Measurements from ENCODE around the gene CC2D2A. TPM values are rescaled to one million over a fixed set of nuclear protein-coding genes. Genes with fewer than 3 reads are reported as not detected.

CC2D2A gene
- total and polyA plus RNA-seq, 8 donors = 5.7 to 32.7 (median 14.5) TPM

DNA sequence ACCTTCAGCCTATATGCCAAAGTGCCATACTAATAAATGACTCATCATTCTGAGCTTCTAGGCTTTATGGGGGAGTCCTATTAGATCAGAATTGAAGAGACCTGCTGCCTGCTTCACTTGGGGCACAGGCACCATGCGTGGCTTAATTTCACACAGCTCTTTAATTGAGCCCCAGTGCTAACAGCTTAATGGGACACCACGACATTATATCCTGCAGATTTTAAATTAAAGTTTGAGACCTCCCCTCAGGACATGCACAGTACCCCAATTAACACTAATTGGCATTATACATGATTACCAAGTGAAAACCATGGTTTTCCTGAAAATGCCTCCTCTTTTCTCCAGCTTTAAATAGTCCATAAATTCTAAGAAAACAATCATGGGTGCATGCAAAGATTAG, 35.0 kb upstream of the CC2D2A start:
- Histone ChIP-seq H3K27ac (no peak overlapping the region), H3K9me3 (no peaks in the 10 kb centered on the region), H3K36me3 (no peaks in the 10 kb centered on the region), H3K4me1 (peaks cover 0 to 31% (median 11%) of the 10 kb centered on the region in 4 donors), H3K4me3 (no peak overlapping the region), H3K27me3 (no peaks in the 10 kb centered on the region)
- intact Hi-C loops (cut with DNase I; ENCODE audit: low total_unique reads) = no loop called here
- no peak for DNase-seq
- TF ChIP-seq POLR2A (IDR thresholded peaks at IDR 0.05) (no peak), EP300 (IDR thresholded peaks at IDR 0.05) (no peak), POLR2AphosphoS5 (IDR thresholded peaks at IDR 0.05) (no peak)
- TF ChIP-seq, protein P1, sequence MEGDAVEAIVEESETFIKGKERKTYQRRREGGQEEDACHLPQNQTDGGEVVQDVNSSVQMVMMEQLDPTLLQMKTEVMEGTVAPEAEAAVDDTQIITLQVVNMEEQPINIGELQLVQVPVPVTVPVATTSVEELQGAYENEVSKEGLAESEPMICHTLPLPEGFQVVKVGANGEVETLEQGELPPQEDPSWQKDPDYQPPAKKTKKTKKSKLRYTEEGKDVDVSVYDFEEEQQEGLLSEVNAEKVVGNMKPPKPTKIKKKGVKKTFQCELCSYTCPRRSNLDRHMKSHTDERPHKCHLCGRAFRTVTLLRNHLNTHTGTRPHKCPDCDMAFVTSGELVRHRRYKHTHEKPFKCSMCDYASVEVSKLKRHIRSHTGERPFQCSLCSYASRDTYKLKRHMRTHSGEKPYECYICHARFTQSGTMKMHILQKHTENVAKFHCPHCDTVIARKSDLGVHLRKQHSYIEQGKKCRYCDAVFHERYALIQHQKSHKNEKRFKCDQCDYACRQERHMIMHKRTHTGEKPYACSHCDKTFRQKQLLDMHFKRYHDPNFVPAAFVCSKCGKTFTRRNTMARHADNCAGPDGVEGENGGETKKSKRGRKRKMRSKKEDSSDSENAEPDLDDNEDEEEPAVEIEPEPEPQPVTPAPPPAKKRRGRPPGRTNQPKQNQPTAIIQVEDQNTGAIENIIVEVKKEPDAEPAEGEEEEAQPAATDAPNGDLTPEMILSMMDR (IDR thresholded peaks at IDR 0.05) = no peak
- 77 to 90% (median 85%) methylated on average over 2 of the region's 2 CpGs for WGBS, 5 donors

- WGBS, 5 donors = 8 to 33% (median 17%) methylated on average over 2 of the region's 2 CpGs
- no peak for TF ChIP-seq POLR2AphosphoS5 (IDR thresholded peaks at IDR 0.05)
- TF ChIP-seq, protein P1 (IDR thresholded peaks at IDR 0.05) = no peak
- TF ChIP-seq EP300 (IDR thresholded peaks at IDR 0.05) = no peak
- TF ChIP-seq POLR2A (IDR thresholded peaks at IDR 0.05) = no peak
- Histone ChIP-seq H3K27ac (no peak overlapping the region), H3K36me3 (peaks cover 0 to 3% (median 0%) of the 10 kb centered on the region in 4 donors), H3K4me3 (no peak overlapping the region), H3K9me3 (no peaks in the 10 kb centered on the region), H3K27me3 (no peaks in the 10 kb centered on the region), H3K4me1 (peaks cover 0 to 30% (median 11%) of the 10 kb centered on the region in 4 donors)
- peak in 1 of 2 donors; percentile 61 for DNase-seq
- intact Hi-C loops (cut with DNase I; ENCODE audit: low total_unique reads) = no loop called here
Observed at GRCh38 chr4:15436513-15436912, 33.2 kb upstream of the CC2D2A start.

GRCh38 chr4:15438939-15439524, 30.6 kb upstream of the CC2D2A start:
- Histone ChIP-seq H3K4me3 (no peak overlapping the region), H3K9me3 (no peaks in the 10 kb centered on the region), H3K27me3 (no peaks in the 10 kb centered on the region), H3K36me3 (peaks cover 0 to 11% (median 0%) of the 10 kb centered on the region in 4 donors), H3K27ac (no peak overlapping the region), H3K4me1 (peaks cover 0 to 24% (median 11%) of the 10 kb centered on the region in 4 donors)
- DNase-seq = no peak
- 53 to 71% (median 62%) methylated on average over 2 of the region's 2 CpGs for WGBS, 5 donors
- intact Hi-C loops (cut with DNase I; ENCODE audit: low total_unique reads) = no loop called here
- TF ChIP-seq, protein P1 (IDR thresholded peaks at IDR 0.05) = no peak
- TF ChIP-seq POLR2AphosphoS5 (IDR thresholded peaks at IDR 0.05) (no peak), EP300 (IDR thresholded peaks at IDR 0.05) (no peak), POLR2A (IDR thresholded peaks at IDR 0.05) (no peak)

DNA sequence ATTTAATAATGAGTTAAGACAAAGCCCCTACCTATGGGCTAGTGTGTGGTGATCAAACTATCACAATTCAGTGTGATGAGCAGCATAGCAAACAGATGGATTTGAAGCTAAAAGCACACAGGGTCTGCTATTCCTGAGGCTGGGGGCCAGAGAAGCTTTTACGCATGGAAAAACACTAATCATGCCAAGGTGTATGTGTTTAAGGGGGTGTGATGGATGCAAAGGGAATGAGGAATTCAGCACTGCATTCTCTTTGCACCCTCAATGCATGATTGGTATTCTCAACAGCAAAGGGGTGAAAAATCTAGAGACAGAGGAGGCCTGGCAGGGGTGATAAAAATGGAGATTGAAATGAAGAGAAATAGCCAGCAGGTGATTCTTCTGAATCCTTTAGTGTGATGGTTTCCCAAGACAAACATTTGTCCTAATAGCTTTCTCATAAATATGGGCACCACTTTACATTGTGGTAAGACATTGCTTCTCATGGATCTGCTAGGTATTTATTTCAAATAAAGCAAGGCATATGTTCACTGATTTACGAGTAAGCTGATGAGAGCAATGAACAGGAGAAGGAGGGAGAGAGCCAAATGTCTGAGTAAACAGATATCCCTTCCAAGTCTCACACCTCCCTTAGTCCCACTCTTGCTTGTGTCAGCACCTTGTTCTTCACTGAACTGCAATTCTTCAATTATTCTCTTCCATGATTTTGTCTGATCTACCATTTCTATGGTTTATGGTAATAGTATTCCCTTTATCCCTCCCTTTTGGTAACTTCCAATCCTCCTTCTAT, 26.1 kb upstream of the CC2D2A start:
- DNase-seq = no peak
- Histone ChIP-seq H3K27me3 (no peaks in the 10 kb centered on the region), H3K9me3 (no peaks in the 10 kb centered on the region), H3K4me3 (no peak overlapping the region), H3K4me1 (no peaks in the 10 kb centered on the region), H3K27ac (no peak overlapping the region), H3K36me3 (peaks cover 0 to 11% (median 0%) of the 10 kb centered on the region in 4 donors)
- intact Hi-C loops (cut with DNase I; ENCODE audit: low total_unique reads) = no loop called here
- TF ChIP-seq POLR2A (IDR thresholded peaks at IDR 0.05) (no peak), EP300 (IDR thresholded peaks at IDR 0.05) (no peak), POLR2AphosphoS5 (IDR thresholded peaks at IDR 0.05) (no peak)
- TF ChIP-seq, protein P1 (IDR thresholded peaks at IDR 0.05) = no peak
- 64 to 81% (median 76%) methylated on average over 2 of the region's 2 CpGs for WGBS, 5 donors
